Sigmoid colon (tissue), 4 donors: ENCODE measurements around the gene IGFL4.

Experiments used
- EP300 ChIP-seq, 4 donors: sonication (generic); formaldehyde crosslinking; IDR thresholded peaks; one replicate each; pipeline ENCODE4 v1.6.1; 2017; ENCODE audit warnings: antibody characterized with exemption in 4 of 4
- POLR2A ChIP-seq, 2 donors: fragments of 450-650 bp; IDR thresholded peaks; one replicate each; pipeline ENCODE4 v1.6.1; 2016; ENCODE audit warnings: antibody characterized with exemption in 2 of 2, mild to moderate bottlenecking in 2 of 2, moderate library complexity in 2 of 2
- POLR2AphosphoS5 ChIP-seq, 4 donors: sonication (generic); formaldehyde crosslinking; IDR thresholded peaks; one replicate each; pipeline ENCODE4 v1.6.1; 2017; ENCODE audit warnings: antibody characterized with exemption in 4 of 4
- TF ChIP-seq, protein P1 (sequence below), 4 experiments: fragments of 450-650 bp in 3 of 4; fragments of 200-600 bp in 1 of 4; IDR thresholded peaks; one replicate each; pipeline ENCODE4 v1.5.1; 2016 to 2019; ENCODE audit warnings: antibody characterized with exemption in 4 of 4, mild to moderate bottlenecking in 3 of 4, moderate library complexity in 2 of 4

DNA sequence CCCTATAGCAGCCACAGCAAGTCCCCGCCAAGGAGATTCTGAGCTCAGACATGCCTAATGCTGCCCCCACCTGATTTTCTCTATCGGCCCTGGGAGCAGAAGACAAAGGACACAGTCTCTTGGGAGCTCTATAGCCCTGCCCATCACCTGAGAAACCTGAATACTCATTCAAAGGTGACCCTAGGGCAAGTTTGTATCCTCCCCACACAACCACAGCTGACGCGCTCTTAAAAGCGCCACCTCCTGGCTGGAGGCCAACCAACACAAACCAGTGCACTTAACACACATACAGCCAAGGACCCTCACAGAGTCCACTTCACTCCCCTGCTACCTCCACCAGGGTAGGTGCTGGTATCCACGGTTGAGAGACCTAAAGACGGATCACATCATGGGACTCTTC lies 8.8 kb upstream of the IGFL4 start:
- TF ChIP-seq, protein P1, sequence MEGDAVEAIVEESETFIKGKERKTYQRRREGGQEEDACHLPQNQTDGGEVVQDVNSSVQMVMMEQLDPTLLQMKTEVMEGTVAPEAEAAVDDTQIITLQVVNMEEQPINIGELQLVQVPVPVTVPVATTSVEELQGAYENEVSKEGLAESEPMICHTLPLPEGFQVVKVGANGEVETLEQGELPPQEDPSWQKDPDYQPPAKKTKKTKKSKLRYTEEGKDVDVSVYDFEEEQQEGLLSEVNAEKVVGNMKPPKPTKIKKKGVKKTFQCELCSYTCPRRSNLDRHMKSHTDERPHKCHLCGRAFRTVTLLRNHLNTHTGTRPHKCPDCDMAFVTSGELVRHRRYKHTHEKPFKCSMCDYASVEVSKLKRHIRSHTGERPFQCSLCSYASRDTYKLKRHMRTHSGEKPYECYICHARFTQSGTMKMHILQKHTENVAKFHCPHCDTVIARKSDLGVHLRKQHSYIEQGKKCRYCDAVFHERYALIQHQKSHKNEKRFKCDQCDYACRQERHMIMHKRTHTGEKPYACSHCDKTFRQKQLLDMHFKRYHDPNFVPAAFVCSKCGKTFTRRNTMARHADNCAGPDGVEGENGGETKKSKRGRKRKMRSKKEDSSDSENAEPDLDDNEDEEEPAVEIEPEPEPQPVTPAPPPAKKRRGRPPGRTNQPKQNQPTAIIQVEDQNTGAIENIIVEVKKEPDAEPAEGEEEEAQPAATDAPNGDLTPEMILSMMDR (IDR thresholded peaks at IDR 0.05) = no peak
- no peak for TF ChIP-seq EP300 (IDR thresholded peaks at IDR 0.05)
- no peak for TF ChIP-seq POLR2A (IDR thresholded peaks at IDR 0.05)
- TF ChIP-seq POLR2AphosphoS5 (IDR thresholded peaks at IDR 0.05) = no peak
